HAP-1 (cell line): ENCODE measurements around the gene GRIN3B.

Experiments
- DNase-seq, 2 experiments: peaks; one replicate each; pipeline ENCODE4 v3.0.0-alpha.2; 2016 to 2020; ENCODE audit warnings: low spot score in 2 of 2
- H3K27me3 ChIP-seq: fragments of 250-450 bp; sonication (Bioruptor Pico); 2 replicates; pipeline ENCODE4 v1.5.1; 2020; ENCODE audit warnings: low read depth, mild to moderate bottlenecking, moderate library complexity
- H3K36me3 ChIP-seq: fragments of 250-450 bp; sonication (Bioruptor Pico); replicated peaks from 2 replicates; pipeline ENCODE4 v1.5.1; 2020; ENCODE audit warnings: mild to moderate bottlenecking
- H3K4me1 ChIP-seq: fragments of 250-450 bp; sonication (Bioruptor Pico); 2 replicates; pipeline ENCODE4 v1.5.1; 2020; ENCODE audit warnings: mild to moderate bottlenecking
- H3K4me3 ChIP-seq: fragments of 250-450 bp; sonication (Bioruptor Pico); 2 replicates; pipeline ENCODE4 v1.5.1; 2020; ENCODE audit warnings: mild to moderate bottlenecking, moderate library complexity
- H3K9me3 ChIP-seq: fragments of 250-450 bp; sonication (Bioruptor Pico); 2 replicates; pipeline ENCODE4 v1.5.1; 2020; ENCODE audit warnings: mild to moderate bottlenecking, moderate library complexity
- in situ Hi-C: fragments of 300-500 bp; cut with MboI; formaldehyde crosslinking; loops from 3 replicates; pipeline ENCODE4 v1.14.3; 2020; ENCODE audit warnings: low sequenced_read_pairs, inconsistent platforms, mixed read lengths

Gene GRIN3B

DNA sequence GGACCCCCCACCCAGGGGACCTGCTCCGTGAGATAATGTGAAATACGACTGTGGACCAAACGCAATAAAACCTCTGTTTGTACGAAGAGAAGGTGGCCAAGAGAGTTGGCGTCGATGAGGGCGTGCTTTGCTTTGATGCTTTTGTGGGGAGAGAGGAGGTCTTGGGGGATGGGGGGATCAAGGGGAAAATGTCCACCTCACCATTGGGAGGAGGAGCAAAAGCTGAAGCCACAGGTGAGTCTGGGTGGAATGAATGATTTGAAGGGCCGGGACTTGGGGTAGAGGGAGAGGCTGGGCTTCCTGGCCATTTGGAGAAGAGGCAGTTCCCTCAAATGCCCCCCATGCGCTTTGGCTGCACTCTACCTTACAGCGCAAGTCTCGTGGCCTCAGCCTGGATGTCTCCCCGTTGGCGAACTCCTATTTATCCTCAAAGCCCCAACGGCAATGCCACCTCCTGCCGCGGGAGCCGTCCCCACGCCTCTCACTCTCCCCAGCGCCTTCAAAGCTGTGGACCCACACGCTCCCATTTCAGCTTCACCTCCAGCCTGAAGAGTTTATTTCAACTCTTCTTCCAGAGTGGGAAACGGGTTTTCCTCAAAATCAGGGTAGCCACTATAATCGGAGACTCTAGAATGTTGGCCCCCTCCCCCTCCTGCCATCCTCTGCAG, 38.9 kb downstream of the GRIN3B start:
- Histone ChIP-seq H3K36me3 (peaks cover 39% of the 10 kb centered on the region), H3K27me3 (no peaks in the 10 kb centered on the region), H3K9me3 (no peaks in the 10 kb centered on the region), H3K4me1 (peaks cover 17% of the 10 kb centered on the region), H3K4me3 (peak overlapping the region; percentile 45)
- no peak for DNase-seq
- in situ Hi-C loops: no loop called here

DNA sequence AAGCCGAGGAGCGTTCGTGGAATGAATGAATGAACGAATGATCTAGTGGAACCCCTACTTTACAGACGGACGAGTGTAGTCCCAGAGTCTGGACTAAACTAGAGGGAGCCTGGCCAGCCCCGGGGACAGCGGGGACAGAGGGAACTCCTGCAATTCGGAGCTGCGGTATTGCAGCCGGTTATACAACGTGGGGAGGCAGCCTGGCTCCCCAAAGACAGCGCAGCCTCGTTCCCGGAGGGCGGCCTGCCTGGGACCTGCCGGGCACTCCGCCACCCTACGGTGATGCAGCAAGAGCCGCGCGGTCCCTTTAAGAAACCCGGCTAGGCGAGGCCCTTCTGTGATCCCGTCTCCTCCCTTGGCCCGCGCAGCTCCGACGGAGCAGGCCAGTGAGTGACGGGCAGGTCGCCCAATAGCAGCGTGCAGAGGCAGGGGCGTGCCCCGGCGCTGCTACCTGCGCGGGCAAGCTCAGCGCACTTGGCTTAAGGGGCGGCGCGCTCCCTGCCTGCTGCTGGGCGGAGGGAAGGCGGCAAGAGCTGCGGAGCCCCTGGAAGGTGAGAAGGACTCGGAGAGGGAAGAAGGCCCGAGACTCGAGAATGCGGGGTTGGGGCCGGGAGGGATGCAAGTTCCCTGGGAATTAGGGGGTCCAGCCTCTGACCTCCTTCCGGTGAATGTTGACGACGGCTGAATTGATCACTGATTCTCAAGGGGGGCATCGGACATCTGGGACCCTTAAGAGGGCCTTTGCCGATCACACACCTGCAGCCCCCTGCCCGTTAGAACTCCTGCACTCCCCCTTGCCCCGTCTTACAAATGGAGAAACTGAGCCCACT, 39.6 kb downstream of the GRIN3B start, which contains the start of gene ABCA7:
ABCA7 (plus strand) TSS at position 462 of the 830 bp plus-strand sequence. CDS start 1,255 bp downstream, outside the sequence.
- Histone ChIP-seq H3K9me3 (no peaks in the 10 kb centered on the region), H3K27me3 (no peaks in the 10 kb centered on the region), H3K4me1 (peaks cover 17% of the 10 kb centered on the region), H3K4me3 (peak within 1 kb of the TSS; percentile 45), H3K36me3 (peaks cover 39% of the 10 kb centered on the region)
- in situ Hi-C loops: no loop called here
- peak; percentile 90 to 100 for DNase-seq

DNA sequence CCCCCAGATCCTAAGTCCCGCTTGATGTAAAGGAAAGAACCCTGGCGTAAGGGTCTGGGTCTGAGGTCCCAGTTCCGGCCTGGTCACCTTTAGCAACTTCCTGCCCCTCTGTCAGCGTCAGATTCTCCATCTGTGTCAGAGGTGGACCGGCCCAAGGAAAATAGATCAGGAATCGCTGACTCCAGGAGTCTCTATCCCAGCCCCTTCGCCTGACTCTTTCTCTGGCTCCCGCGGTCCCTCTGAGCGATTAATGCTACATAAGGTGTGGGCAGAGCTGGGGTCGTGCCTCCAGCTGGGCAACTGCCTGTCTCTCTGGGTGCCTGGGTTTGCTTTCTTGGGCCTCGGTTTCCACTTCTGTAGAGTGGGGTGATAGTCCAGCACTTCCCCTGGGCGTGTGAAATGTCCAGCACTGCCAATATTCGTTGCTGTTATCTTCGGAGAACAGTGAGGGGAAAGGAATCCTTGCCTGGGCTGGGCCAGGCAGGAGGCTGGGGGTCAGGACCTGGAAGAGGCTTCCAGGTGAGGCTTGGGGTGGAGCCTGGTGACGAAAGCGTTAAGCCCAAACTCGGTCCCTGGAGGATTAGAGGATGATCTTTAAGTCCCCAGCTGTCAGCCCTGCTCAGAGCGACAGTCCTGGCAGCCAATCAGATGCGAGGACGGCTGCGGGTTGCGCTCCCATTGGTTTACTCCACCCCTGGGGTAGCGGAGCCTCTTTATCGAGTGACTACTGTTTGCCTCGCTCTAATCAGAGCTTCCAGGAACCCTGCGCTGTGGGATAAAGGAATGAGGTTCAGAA, 40.5 kb downstream of the GRIN3B start:
- in situ Hi-C loops: no loop called here
- Histone ChIP-seq H3K9me3 (no peaks in the 10 kb centered on the region), H3K36me3 (peaks cover 37% of the 10 kb centered on the region), H3K27me3 (no peaks in the 10 kb centered on the region), H3K4me1 (peaks cover 17% of the 10 kb centered on the region), H3K4me3 (peak overlapping the region; percentile 45)
- peak; percentile 78 to 96 for DNase-seq

DNA sequence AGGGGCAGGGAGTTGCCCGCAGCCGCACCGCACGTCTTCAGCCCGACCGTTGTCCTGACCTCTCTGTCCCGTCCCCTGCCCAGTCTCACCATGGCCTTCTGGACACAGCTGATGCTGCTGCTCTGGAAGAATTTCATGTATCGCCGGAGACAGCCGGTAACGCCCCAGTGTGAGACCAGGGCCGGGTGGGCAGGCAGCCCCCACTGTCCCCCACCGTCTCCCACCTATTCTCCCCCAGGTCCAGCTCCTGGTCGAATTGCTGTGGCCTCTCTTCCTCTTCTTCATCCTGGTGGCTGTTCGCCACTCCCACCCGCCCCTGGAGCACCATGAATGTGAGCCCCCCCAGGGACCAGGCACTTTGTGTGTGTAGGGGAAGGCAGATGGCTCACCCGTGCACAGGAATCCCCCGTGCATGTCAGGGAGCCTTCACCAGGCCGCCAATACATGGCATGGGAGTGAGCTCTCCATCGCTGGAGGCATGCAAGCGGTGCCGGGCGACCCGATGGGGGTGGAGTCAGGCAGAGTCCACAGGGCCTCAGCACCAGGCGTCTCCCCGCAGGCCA, 41.1 kb downstream of the GRIN3B start:
- peaks cover 17% of the 10 kb centered on the region for H3K4me1 ChIP-seq
- no peak for DNase-seq
- in situ Hi-C loops: no loop called here
- no peaks in the 10 kb centered on the region for H3K9me3 ChIP-seq
- peaks cover 30% of the 10 kb centered on the region for H3K36me3 ChIP-seq
- no peaks in the 10 kb centered on the region for H3K27me3 ChIP-seq
- peak overlapping the region; percentile 45 for H3K4me3 ChIP-seq

- Histone ChIP-seq H3K9me3 (no peaks in the 10 kb centered on the region), H3K27me3 (no peaks in the 10 kb centered on the region), H3K4me3 (no peak overlapping the region), H3K4me1 (peaks cover 17% of the 10 kb centered on the region), H3K36me3 (peaks cover 23% of the 10 kb centered on the region)
- no peak for DNase-seq
- in situ Hi-C loops: no loop called here
Observed at GRCh38 chr19:1041835-1042685, 41.8 kb downstream of the GRIN3B start.

DNA sequence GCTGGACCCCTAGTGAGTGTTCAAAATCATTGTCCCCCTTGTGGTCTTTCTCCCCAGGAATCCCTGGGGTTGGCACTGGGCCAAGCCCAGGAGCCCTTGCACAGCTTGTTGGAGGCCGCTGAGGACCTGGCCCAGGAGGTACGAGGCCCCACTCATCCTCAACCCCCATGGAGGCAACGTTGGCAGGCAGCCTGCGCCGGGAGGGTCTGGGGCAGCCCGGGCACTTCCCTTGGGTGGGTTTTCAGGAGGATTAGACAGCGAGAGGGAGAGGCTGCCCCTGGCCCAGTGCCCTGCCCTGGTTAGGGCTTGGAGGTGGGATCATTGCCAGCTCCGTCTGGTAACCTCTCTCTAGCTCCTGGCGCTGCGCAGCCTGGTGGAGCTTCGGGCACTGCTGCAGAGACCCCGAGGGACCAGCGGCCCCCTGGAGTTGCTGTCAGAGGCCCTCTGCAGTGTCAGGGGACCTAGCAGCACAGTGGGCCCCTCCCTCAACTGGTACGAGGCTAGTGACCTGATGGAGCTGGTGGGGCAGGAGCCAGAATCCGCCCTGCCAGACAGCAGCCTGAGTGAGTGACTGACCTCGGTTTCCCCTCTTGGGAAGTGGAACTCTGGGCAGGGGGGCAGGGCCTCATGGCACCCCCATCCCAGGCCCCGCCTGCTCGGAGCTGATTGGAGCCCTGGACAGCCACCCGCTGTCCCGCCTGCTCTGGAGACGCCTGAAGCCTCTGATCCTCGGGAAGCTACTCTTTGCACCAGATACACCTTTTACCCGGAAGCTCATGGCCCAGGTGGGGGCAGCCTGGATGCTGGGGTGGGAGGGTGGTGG, 42.7 kb downstream of the GRIN3B start:
- in situ Hi-C loops: no loop called here
- peaks cover 17% of the 10 kb centered on the region for H3K4me1 ChIP-seq
- H3K9me3 ChIP-seq: no peaks in the 10 kb centered on the region
- no peak overlapping the region for H3K4me3 ChIP-seq
- no peaks in the 10 kb centered on the region for H3K27me3 ChIP-seq
- DNase-seq: no peak
- peaks cover 17% of the 10 kb centered on the region for H3K36me3 ChIP-seq

GRCh38 chr19:1045247-1045603, 45.0 kb downstream of the GRIN3B start:
- Histone ChIP-seq H3K4me1 (peaks cover 10% of the 10 kb centered on the region), H3K36me3 (no peaks in the 10 kb centered on the region), H3K4me3 (no peak overlapping the region), H3K9me3 (no peaks in the 10 kb centered on the region), H3K27me3 (no peaks in the 10 kb centered on the region)
- in situ Hi-C loops: no loop called here
- DNase-seq: peak; percentile 40 to 95

- Histone ChIP-seq H3K36me3 (no peaks in the 10 kb centered on the region), H3K4me1 (peaks cover 2% of the 10 kb centered on the region)
Observed at GRCh38 chr19:1046117-1046626, 46.0 kb downstream of the GRIN3B start.

GRCh38 chr19:1046836-1047695, 46.8 kb downstream of the GRIN3B start:
- Histone ChIP-seq H3K27me3 (no peaks in the 10 kb centered on the region), H3K9me3 (no peaks in the 10 kb centered on the region), H3K36me3 (no peaks in the 10 kb centered on the region), H3K4me1 (no peaks in the 10 kb centered on the region), H3K4me3 (no peak overlapping the region)
- in situ Hi-C loops: no loop called here
- DNase-seq: no peak

More at GRCh38 chr19:1046117-1046626, 46.0 kb downstream of the GRIN3B start:
- in situ Hi-C loops: no loop called here
- no peaks in the 10 kb centered on the region for H3K27me3 ChIP-seq
- no peaks in the 10 kb centered on the region for H3K9me3 ChIP-seq
- DNase-seq: no peak
- no peak overlapping the region for H3K4me3 ChIP-seq

- no peaks in the 10 kb centered on the region for H3K4me1 ChIP-seq
- no peak for DNase-seq
- H3K4me3 ChIP-seq: no peak overlapping the region
- in situ Hi-C loops: no loop called here
- H3K27me3 ChIP-seq: no peaks in the 10 kb centered on the region
- no peaks in the 10 kb centered on the region for H3K36me3 ChIP-seq
- no peaks in the 10 kb centered on the region for H3K9me3 ChIP-seq
Observed at GRCh38 chr19:1047696-1048147, 47.5 kb downstream of the GRIN3B start.

- DNase-seq: no peak
- Histone ChIP-seq H3K9me3 (no peaks in the 10 kb centered on the region), H3K4me3 (no peak overlapping the region), H3K27me3 (no peaks in the 10 kb centered on the region), H3K4me1 (no peaks in the 10 kb centered on the region), H3K36me3 (no peaks in the 10 kb centered on the region)
- in situ Hi-C loops: no loop called here
Observed at GRCh38 chr19:1049106-1049505, 48.9 kb downstream of the GRIN3B start.
